ENCODE measurements around the gene CERCAM.

Gene CERCAM

GRCh38 chr9:128456613-128457061 is 36.0 kb downstream of the CERCAM start:
- peak; percentile 30 to 40 for DNase-seq (ENCODE audit: low read depth in 2 of 2, low spot score in 1 of 2)

DNA sequence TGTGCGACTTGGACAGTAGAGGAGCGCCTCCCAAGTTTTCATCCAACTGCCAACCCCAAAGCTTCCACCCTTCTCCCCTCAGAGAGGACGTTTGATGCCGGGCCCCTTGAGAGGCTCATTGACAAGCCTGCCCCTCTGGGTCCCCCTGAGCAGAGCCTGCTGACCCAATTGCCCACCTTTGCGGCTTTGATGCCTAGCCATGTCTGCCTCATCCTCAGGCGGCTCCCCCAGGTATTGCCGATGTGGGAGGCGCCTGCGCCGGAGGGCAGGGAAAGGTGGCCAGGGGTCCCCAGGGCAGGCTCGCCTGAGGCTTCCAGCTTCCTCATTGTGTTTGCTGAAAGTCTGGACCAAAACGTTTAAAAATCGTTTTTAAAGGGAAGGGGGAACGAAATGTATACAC is 36.5 kb downstream of the CERCAM start:
- no peak for DNase-seq (ENCODE audit: low read depth in 2 of 2, low spot score in 1 of 2)

DNA sequence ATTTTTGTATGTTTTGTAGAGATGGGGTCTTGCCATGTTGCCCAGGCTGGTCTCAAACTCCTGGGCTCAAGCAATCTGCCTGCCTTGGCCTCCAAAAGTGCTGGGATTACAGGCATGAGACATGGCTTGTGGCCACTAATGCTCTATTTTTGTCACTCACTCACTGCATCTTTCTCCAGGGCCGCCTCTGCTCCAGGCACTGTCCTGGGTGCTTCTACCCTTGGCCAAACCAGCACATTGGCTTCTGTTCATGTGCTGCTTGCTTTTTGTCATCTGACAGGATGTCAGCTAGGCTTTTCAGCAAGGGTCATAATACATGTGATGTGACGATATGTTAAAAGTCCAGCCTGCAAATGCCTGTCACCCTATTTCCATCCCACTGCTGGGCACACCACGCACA is 38.4 kb downstream of the CERCAM start:
- DNase-seq (ENCODE audit: low read depth in 2 of 2, low spot score in 1 of 2): no peak

DNA sequence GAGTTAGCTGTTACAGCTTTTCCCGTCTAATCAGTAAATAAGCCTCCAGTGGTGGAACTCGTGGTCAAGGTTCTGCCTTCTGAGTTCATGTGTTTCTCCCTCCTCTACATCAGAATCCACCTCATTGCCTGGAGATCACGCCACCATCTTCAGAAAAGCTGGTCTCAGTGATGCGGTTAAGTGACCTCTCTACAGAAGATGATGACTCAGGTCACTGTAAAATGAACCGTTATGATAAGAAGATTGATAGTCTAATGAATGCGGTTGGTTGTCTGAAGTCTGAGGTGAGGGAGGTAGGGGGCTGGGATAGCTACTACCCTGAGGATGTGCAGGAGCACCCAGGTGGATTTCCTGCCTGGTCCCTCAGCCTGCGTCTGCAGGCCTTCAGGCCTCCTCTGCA is 48.4 kb downstream of the CERCAM start:
- no peak for DNase-seq (ENCODE audit: low read depth in 2 of 2, low spot score in 1 of 2)

DNA sequence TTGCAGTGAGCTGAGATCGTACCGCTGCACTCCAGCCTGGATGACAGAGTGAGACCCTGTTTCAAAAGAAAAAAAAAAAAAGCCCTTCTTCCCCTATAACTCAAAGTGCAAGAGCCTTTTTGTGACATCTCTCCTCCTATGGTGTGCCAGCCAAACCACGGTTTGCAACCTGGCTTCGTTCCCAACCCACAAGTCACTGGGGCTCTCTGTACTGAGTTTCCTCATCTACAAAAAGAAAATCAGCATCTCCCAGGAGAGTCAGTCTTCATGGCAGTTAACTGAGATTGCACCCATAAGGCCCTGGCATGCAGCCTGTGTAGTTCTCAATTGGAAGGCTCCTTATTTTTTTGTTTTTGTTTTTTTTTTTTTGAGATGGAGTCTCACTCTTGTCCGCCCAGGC is 49.9 kb downstream of the CERCAM start:
- DNase-seq (ENCODE audit: low read depth in 2 of 2, low spot score in 1 of 2): no peak

- DNase-seq (ENCODE audit: low read depth in 2 of 2, low spot score in 1 of 2): no peak
Observed at GRCh38 chr9:128473104-128473503, 52.4 kb downstream of the CERCAM start.

- DNase-seq (ENCODE audit: low read depth in 2 of 2, low spot score in 1 of 2): no peak
Observed at GRCh38 chr9:128475867-128476266, 55.2 kb downstream of the CERCAM start.

- no peak for DNase-seq (ENCODE audit: low read depth in 2 of 2, low spot score in 1 of 2)
Observed at GRCh38 chr9:128479262-128479661, 58.6 kb downstream of the CERCAM start.

GRCh38 chr9:128481561-128481960 is 60.9 kb downstream of the CERCAM start:
- no peak for DNase-seq (ENCODE audit: low read depth in 2 of 2, low spot score in 1 of 2)

- no peak for DNase-seq (ENCODE audit: low read depth in 2 of 2, low spot score in 1 of 2)
Observed at GRCh38 chr9:128482186-128482585, 61.5 kb downstream of the CERCAM start.

DNA sequence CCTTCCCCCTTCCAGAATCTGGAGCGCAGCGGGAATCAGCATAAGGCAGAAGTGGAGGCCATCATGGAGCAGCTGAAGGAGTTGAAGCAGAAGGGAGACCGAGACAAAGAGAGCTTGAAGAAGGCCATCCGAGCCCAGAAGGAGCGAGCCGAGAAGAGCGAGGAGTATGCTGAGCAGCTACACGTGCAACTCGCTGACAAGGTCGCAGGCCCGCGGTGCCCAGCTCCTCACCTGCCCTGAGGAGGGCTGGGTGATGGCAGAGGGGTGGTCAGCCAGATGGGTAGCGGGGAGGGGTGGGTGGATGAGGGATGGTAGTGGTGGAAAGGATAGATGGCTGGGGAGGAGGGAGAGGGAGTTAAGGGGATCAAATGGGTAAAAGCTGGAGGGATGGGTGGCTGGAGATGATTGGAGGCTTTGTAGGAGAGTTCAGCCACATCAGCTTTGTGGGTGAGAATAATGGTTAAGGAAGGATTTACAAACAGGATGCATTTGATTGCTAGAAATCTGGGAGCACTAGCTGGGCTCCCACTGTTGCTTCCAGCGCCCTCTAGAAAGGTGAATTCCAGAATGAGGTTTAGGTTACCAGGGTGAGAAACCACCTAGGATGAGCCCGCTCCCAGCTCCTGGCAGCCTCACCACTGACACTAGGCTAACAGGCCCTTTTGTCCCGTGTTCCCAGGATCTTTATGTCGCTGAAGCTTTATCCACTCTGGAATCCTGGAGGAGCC is 64.2 kb downstream of the CERCAM start:
- DNase-seq (ENCODE audit: low read depth in 2 of 2, low spot score in 1 of 2): no peak

DNA sequence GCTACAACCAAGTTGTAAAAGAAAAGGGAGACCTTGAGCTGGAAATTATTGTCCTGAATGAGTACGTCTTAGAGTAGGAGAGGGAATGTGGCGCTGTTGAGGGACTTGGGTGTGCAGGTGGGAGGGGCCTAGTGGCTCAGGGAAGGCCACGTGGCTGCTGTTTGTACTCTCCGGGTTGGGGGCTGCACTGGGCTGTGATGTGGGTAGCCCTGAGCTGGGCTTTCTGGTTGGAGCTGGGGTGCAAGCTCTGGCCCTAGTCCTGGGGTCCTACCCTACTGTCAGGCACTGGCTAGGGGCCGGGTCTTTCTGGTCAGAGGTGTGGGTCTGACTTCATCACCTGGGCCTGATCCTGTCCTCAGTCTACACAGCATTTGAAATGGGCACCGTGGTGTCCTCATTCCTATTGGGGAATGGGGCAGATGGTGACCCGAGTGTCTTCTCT is 64.8 kb downstream of the CERCAM start:
- no peak for DNase-seq (ENCODE audit: low read depth in 2 of 2, low spot score in 1 of 2)

- no peak for DNase-seq (ENCODE audit: low read depth in 2 of 2, low spot score in 1 of 2)
Observed at GRCh38 chr9:128486201-128486600, 65.5 kb downstream of the CERCAM start.
